H9 (cell line): Measurements from ENCODE around the gene SAXO1. TPM values are rescaled to one million over a fixed set of nuclear protein-coding genes. Genes with fewer than 3 reads are reported as not detected.
A peak's percentile ranks its signal among the peaks of the same experiment; 100 is the strongest.

Experiments used
- DNase-seq: peaks from one replicate; pipeline ENCODE4 v3.0.0-alpha.2; 2017
- H2AFZ ChIP-seq: one replicate; pipeline ENCODE4 v1.6.1; 2013; ENCODE audit warnings: mild to moderate bottlenecking, low read length, control low read depth, moderate library complexity
- H2AK5ac ChIP-seq: 2 replicates; pipeline ENCODE4 v1.6.1; 2013; ENCODE audit warnings: low read length, control low read depth, mixed read lengths; ENCODE audit not compliant: insufficient read length
- H2BK120ac ChIP-seq: one replicate; pipeline ENCODE4 v1.6.1; 2013; ENCODE audit warnings: low read depth, mild to moderate bottlenecking, low read length, control low read depth, inconsistent platforms; ENCODE audit not compliant: poor library complexity, severe bottlenecking
- H2BK12ac ChIP-seq: 2 replicates; pipeline ENCODE4 v1.6.1; 2013; ENCODE audit warnings: low read length, control low read depth, mixed read lengths, low read depth; ENCODE audit not compliant: insufficient read length
- H2BK15ac ChIP-seq: 2 replicates; pipeline ENCODE4 v1.6.1; 2013; ENCODE audit warnings: low read depth, low read length, control low read depth
- H2BK20ac ChIP-seq: one replicate; pipeline ENCODE4 v1.6.1; 2013; ENCODE audit warnings: low read depth, mild to moderate bottlenecking, low read length, control low read depth, inconsistent platforms; ENCODE audit not compliant: poor library complexity, severe bottlenecking
- H2BK5ac ChIP-seq: 2 replicates; pipeline ENCODE4 v1.6.1; 2013; ENCODE audit warnings: low read length, control low read depth, mixed read lengths; ENCODE audit not compliant: insufficient read length
- H3K14ac ChIP-seq: 2 replicates; pipeline ENCODE4 v1.6.1; 2013; ENCODE audit warnings: low read length, control low read depth; ENCODE audit not compliant: insufficient read depth
- H3K18ac ChIP-seq: 2 replicates; pipeline ENCODE4 v1.6.1; 2013; ENCODE audit warnings: low read depth, mild to moderate bottlenecking, mixed read lengths, low read length, control low read depth; ENCODE audit not compliant: insufficient read length
- H3K23ac ChIP-seq: 2 replicates; pipeline ENCODE4 v1.6.1; 2013; ENCODE audit warnings: low read length, control low read depth, mixed read lengths, low read depth; ENCODE audit not compliant: insufficient read length
- H3K23me2 ChIP-seq: 2 replicates; pipeline ENCODE4 v1.6.1; 2013; ENCODE audit warnings: low read depth, mild to moderate bottlenecking, mixed read lengths, low read length, control low read depth; ENCODE audit not compliant: insufficient read length, poor library complexity, severe bottlenecking
- H3K27ac ChIP-seq: 2 replicates; pipeline ENCODE4 v1.5.1; 2013; ENCODE audit warnings: low read length, control low read depth, mixed read lengths, low read depth; ENCODE audit not compliant: insufficient read length
- H3K27me3 ChIP-seq: 2 replicates; pipeline ENCODE4 v1.6.1; 2013; ENCODE audit warnings: low read length, control low read depth, inconsistent platforms; ENCODE audit not compliant: insufficient read depth
- H3K4ac ChIP-seq: 2 replicates; pipeline ENCODE4 v1.6.1; 2013; ENCODE audit warnings: low read depth, mild to moderate bottlenecking, control low read depth, inconsistent platforms, low read length, moderate library complexity
- H3K4me1 ChIP-seq: 2 replicates; pipeline ENCODE4 v1.6.1; 2013; ENCODE audit warnings: low read length, control low read depth, inconsistent platforms; ENCODE audit not compliant: insufficient read depth
- H3K4me2 ChIP-seq: 2 replicates; pipeline ENCODE4 v1.6.1; 2013; ENCODE audit warnings: low read length, control low read depth, mixed read lengths; ENCODE audit not compliant: insufficient read length, insufficient read depth
- H3K56ac ChIP-seq: 2 replicates; pipeline ENCODE4 v1.6.1; 2013; ENCODE audit warnings: low read depth, mild to moderate bottlenecking, mixed read lengths, low read length, control low read depth; ENCODE audit not compliant: insufficient read length
- H3K79me1 ChIP-seq: 2 replicates; pipeline ENCODE4 v1.6.1; 2013; ENCODE audit warnings: low read depth, mild to moderate bottlenecking, moderate library complexity, low read length, control low read depth, inconsistent platforms; ENCODE audit not compliant: insufficient read depth, poor library complexity, severe bottlenecking
- H3K79me2 ChIP-seq: 2 replicates; pipeline ENCODE4 v1.6.1; 2013; ENCODE audit warnings: low read length, control low read depth, inconsistent platforms; ENCODE audit not compliant: insufficient read depth
- H3K9ac ChIP-seq: 2 replicates; pipeline ENCODE4 v1.6.1; 2013; ENCODE audit warnings: low read length, control low read depth, mixed read lengths; ENCODE audit not compliant: insufficient read length; ENCODE audit errors: extremely low read depth
- H3K9me3 ChIP-seq: one replicate; pipeline ENCODE4 v1.6.1; 2013; ENCODE audit warnings: low read depth, low read length, inconsistent platforms; ENCODE audit not compliant: control insufficient read depth
- H3T11ph ChIP-seq: one replicate; pipeline ENCODE4 v1.6.1; 2013; ENCODE audit warnings: mild to moderate bottlenecking, low read length, control low read depth, inconsistent platforms
- H4K20me1 ChIP-seq: one replicate; pipeline ENCODE4 v1.6.1; 2013; ENCODE audit not compliant: control insufficient read depth, insufficient read length, insufficient read depth
- H4K5ac ChIP-seq: 2 replicates; pipeline ENCODE4 v1.6.1; 2013; ENCODE audit warnings: low read depth, mild to moderate bottlenecking, mixed read lengths, low read length, control low read depth; ENCODE audit not compliant: insufficient read length
- H4K8ac ChIP-seq: replicated peaks from 2 replicates; pipeline ENCODE4 v1.6.1; 2013; ENCODE audit warnings: low read length, control low read depth, mixed read lengths, low read depth; ENCODE audit not compliant: insufficient read length
- H4K91ac ChIP-seq: 2 replicates; pipeline ENCODE4 v1.6.1; 2013; ENCODE audit warnings: low read depth, mild to moderate bottlenecking, moderate library complexity, mixed read lengths, low read length, control low read depth; ENCODE audit not compliant: insufficient read length
- H3K27ac Mint-ChIP-seq, 3 experiments: 2 replicates in 2 of 3; 3 replicates in 1 of 3; pipeline ENCODE4 v1.8.0; 2020 to 2021; ENCODE audit warnings: mixed read lengths in 3 of 3, mild to moderate bottlenecking in 1 of 3, moderate library complexity in 1 of 3
- H3K27me3 Mint-ChIP-seq: 2 replicates; pipeline ENCODE4 v1.8.0; 2021; ENCODE audit warnings: low read depth, mild to moderate bottlenecking, moderate library complexity, mixed read lengths
- H3K36me3 Mint-ChIP-seq, 3 experiments: 2 replicates in 2 of 3; 3 replicates in 1 of 3; pipeline ENCODE4 v1.8.0; 2020 to 2021; ENCODE audit warnings: low read depth in 3 of 3, mixed read lengths in 3 of 3; ENCODE audit not compliant: insufficient read depth in 1 of 3
- H3K4me1 Mint-ChIP-seq, 2 experiments: 2 replicates each; pipeline ENCODE4 v1.8.0; 2020; ENCODE audit warnings: mixed read lengths in 2 of 2
- H3K4me3 Mint-ChIP-seq, 2 experiments: 2 replicates in 1 of 2; 3 replicates in 1 of 2; pipeline ENCODE4 v1.8.0; 2020 to 2021; ENCODE audit warnings: mild to moderate bottlenecking in 2 of 2, mixed read lengths in 2 of 2, moderate library complexity in 1 of 2
- H3K9me3 Mint-ChIP-seq, 2 experiments: 2 replicates in 1 of 2; 3 replicates in 1 of 2; pipeline ENCODE4 v1.8.0; 2020; ENCODE audit warnings: mild to moderate bottlenecking in 2 of 2, mixed read lengths in 2 of 2, moderate library complexity in 1 of 2
- WGBS: extraction: QIAGEN DNeasy Blood & Tissue Kit; methylation state at CpG from one replicate; pipeline ENCODE4 v1.1.7; 2013; ENCODE audit warnings: missing lambda C conversion rate, low lambda C conversion rate, mixed read lengths; ENCODE audit not compliant: insufficient read length; ENCODE audit errors: extremely low coverage; 5-methylcytosine and 5-hydroxymethylcytosine counted together
- total RNA-seq: library from RNA; stranded (reverse); gene quantifications from 2 replicates; pipeline ENCODE4 v1.2.1, GENCODE V29; 2021
- TF ChIP-seq, protein P1 (sequence below): fragments of 200-600 bp; sonication (generic); conservative IDR thresholded peaks from 3 replicates; pipeline ENCODE4 v1.8.0; 2021; ENCODE audit warnings: antibody characterized with exemption, mild to moderate bottlenecking

SAXO1 gene
- total RNA-seq, 1 experiment from 2014 or later: 0.09 TPM

GRCh38 chr9:18893046-18893445 lies 140.0 kb downstream of the SAXO1 start:
- H2BK20ac ChIP-seq: no peak overlapping the region
- no peaks in the 10 kb centered on the region for H3K23me2 ChIP-seq
- Mint-ChIP-seq H3K9me3 (peaks cover 16 to 25% of the 10 kb centered on the region in 2 experiments), H3K36me3 (peaks cover 9 to 18% (median 10%) of the 10 kb centered on the region in 3 experiments), H3K27me3 (no peaks in the 10 kb centered on the region), H3K4me3 (no peak overlapping the region), H3K4me1 (peaks cover 12 to 13% of the 10 kb centered on the region in 2 experiments), H3K27ac (0 out of 7 replicates have a peak overlapping the region, but pooled peaks of 1 of the 3 experiments have one; percentile 45)
- H3K27me3 ChIP-seq: no peaks in the 10 kb centered on the region
- H3K56ac ChIP-seq: no peak overlapping the region
- H2BK5ac ChIP-seq: no peak overlapping the region
- no peak overlapping the region for H3K4me2 ChIP-seq
- no peak overlapping the region for H4K5ac ChIP-seq
- H2BK15ac ChIP-seq: no peak overlapping the region
- no peaks in the 10 kb centered on the region for H3K79me1 ChIP-seq
- H4K8ac ChIP-seq: no peak overlapping the region
- no peak overlapping the region for H3K9ac ChIP-seq
- H2BK12ac ChIP-seq: no peak overlapping the region
- no peak overlapping the region for H2BK120ac ChIP-seq
- peaks cover 12% of the 10 kb centered on the region for H3K9me3 ChIP-seq
- H3K27ac ChIP-seq: no peak overlapping the region
- H4K91ac ChIP-seq: no peak overlapping the region
- H3T11ph ChIP-seq: no peak overlapping the region
- H4K20me1 ChIP-seq: no peaks in the 10 kb centered on the region
- WGBS: no CpG with 5 or more reads among the region's 4 CpGs
- TF ChIP-seq, protein P1, sequence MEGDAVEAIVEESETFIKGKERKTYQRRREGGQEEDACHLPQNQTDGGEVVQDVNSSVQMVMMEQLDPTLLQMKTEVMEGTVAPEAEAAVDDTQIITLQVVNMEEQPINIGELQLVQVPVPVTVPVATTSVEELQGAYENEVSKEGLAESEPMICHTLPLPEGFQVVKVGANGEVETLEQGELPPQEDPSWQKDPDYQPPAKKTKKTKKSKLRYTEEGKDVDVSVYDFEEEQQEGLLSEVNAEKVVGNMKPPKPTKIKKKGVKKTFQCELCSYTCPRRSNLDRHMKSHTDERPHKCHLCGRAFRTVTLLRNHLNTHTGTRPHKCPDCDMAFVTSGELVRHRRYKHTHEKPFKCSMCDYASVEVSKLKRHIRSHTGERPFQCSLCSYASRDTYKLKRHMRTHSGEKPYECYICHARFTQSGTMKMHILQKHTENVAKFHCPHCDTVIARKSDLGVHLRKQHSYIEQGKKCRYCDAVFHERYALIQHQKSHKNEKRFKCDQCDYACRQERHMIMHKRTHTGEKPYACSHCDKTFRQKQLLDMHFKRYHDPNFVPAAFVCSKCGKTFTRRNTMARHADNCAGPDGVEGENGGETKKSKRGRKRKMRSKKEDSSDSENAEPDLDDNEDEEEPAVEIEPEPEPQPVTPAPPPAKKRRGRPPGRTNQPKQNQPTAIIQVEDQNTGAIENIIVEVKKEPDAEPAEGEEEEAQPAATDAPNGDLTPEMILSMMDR: no peak
- 0 out of 2 replicates have a peak, but pooled peaks cover 4% of the 10 kb centered on the region for H3K4me1 ChIP-seq
- no peak overlapping the region for H2AK5ac ChIP-seq
- H3K18ac ChIP-seq: no peak overlapping the region
- no peak overlapping the region for H3K23ac ChIP-seq
- H3K14ac ChIP-seq: no peak overlapping the region
- DNase-seq: no peak
- H3K4ac ChIP-seq: no peak overlapping the region
- H2AFZ ChIP-seq: no peak overlapping the region
- H3K79me2 ChIP-seq: no peaks in the 10 kb centered on the region
